GM12878 (cell line): Measurements from ENCODE around the gene PDCD1LG2. TPM values are rescaled to one million over a fixed set of nuclear protein-coding genes. Genes with fewer than 3 reads are reported as not detected.

Source experiments
- ATAC-seq: fragments of 200-7000 bp; cut with Tn5 transposase; 3 replicates; pipeline ENCODE4 v1.9.1; 2020; ENCODE audit warnings: mild to moderate bottlenecking, moderate library complexity
- BruUV-seq: library from RNA; stranded (reverse); fragments of 400-500 nt; replicated peaks from 2 replicates; lab custom pipeline; 2021; lab: Mats Ljungman, UMichigan
- CTCF ChIA-PET: fragments of 300-600 bp; sonication (Branson Sonifier 250); formaldehyde crosslinking; extraction: SDS; loops from one replicate; lab custom pipeline; 2021; ENCODE audit warnings: inconsistent platforms; lab: Yijun Ruan, JAX
- POLR2A ChIA-PET: fragments of 350-600 bp; formaldehyde crosslinking; extraction: SDS; loops from one replicate; lab custom pipeline; 2021; ENCODE audit warnings: inconsistent platforms; lab: Charles Lee
- RAD21 ChIA-PET: fragments of 300-600 bp; sonication (Branson Sonifier 250); formaldehyde crosslinking; loops from one replicate; lab custom pipeline; 2023; ENCODE audit warnings: antibody characterized with exemption; ENCODE audit not compliant: unreplicated experiment; lab: Charles Lee
- SMC1A ChIA-PET: fragments of 300-600 bp; sonication (Branson Sonifier 250); formaldehyde crosslinking; loops from one replicate; lab custom pipeline; 2023; ENCODE audit not compliant: unreplicated experiment, uncharacterized antibody; lab: Charles Lee
- DNase-seq: peaks from one replicate; pipeline ENCODE4 v3.0.0-alpha.2; 2011; ENCODE audit warnings: low read depth, low spot score
- FAIRE-seq: peaks from 3 replicates; lab custom pipeline; 2011; peaks lifted over from hg19 to GRCh38; lab: Jason Lieb, UNC
- H2AFZ ChIP-seq: 2 replicates; pipeline ENCODE4 v1.6.0; 2011; ENCODE audit warnings: low read depth, low read length, control low read depth; ENCODE audit not compliant: control insufficient read depth
- H3K27ac ChIP-seq: 2 replicates; pipeline ENCODE4 v1.5.1; 2011; ENCODE audit warnings: control low read depth; ENCODE audit not compliant: control insufficient read depth, insufficient read depth
- H3K27me3 ChIP-seq, 2 experiments: replicated peaks in 1 of 2; 2 replicates each; pipeline versions ENCODE4 v1.6.0 to v1.6.1; 2011; ENCODE audit warnings: low read length in 1 of 2; ENCODE audit not compliant: control insufficient read depth in 2 of 2, insufficient read depth in 2 of 2
- H3K36me3 ChIP-seq, 2 experiments: 2 replicates each; pipeline ENCODE4 v1.5.1; 2011; ENCODE audit warnings: low read length in 1 of 2; ENCODE audit not compliant: control insufficient read depth in 2 of 2, insufficient read depth in 2 of 2
- H3K4me1 ChIP-seq: 2 replicates; pipeline ENCODE4 v1.6.1; 2011; ENCODE audit warnings: mild to moderate bottlenecking, low read length, moderate library complexity, mixed read lengths; ENCODE audit not compliant: control insufficient read depth, insufficient read depth
- H3K4me2 ChIP-seq: 2 replicates; pipeline ENCODE4 v1.6.0; 2011; ENCODE audit warnings: control low read depth; ENCODE audit not compliant: control insufficient read depth, insufficient read depth
- H3K4me3 ChIP-seq: fragments of 200-600 bp; sonication (generic); 2 replicates; pipeline ENCODE4 v1.5.1; 2016
- H3K79me2 ChIP-seq: 2 replicates; pipeline ENCODE4 v1.6.0; 2011; ENCODE audit warnings: low read length; ENCODE audit not compliant: control insufficient read depth, insufficient read depth
- H3K9ac ChIP-seq: 2 replicates; pipeline ENCODE4 v1.8.0; 2011; ENCODE audit warnings: low read length, control low read depth, mixed read lengths; ENCODE audit not compliant: control insufficient read depth, insufficient read depth
- H3K9me3 ChIP-seq: replicated peaks from 3 replicates; pipeline ENCODE4 v1.5.1; 2011; ENCODE audit warnings: mild to moderate bottlenecking, low read length; ENCODE audit not compliant: control insufficient read depth, insufficient read depth
- H4K20me1 ChIP-seq: 2 replicates; pipeline ENCODE4 v1.6.0; 2011; ENCODE audit not compliant: control insufficient read depth, insufficient read depth
- BACH1 ChIP-seq: fragments of 450-650 bp; IDR thresholded peaks from 2 replicates; pipeline ENCODE4 v1.6.1; 2017; ENCODE audit warnings: mild to moderate bottlenecking, borderline replicate concordance
- BMI1 ChIP-seq: fragments of 450-650 bp; IDR thresholded peaks from 2 replicates; pipeline ENCODE4 v1.6.1; 2016; ENCODE audit warnings: mild to moderate bottlenecking, moderate library complexity, borderline replicate concordance
- BRCA1 ChIP-seq: IDR thresholded peaks from 2 replicates; pipeline ENCODE4 v1.6.1; 2011; ENCODE audit warnings: low read depth, low read length, improper control_type of control experiment
- EZH2 ChIP-seq: IDR thresholded peaks from 2 replicates; pipeline ENCODE4 v1.6.1; 2012; ENCODE audit warnings: low read depth, mild to moderate bottlenecking, control low read depth, inconsistent platforms, low read length, borderline replicate concordance; ENCODE audit not compliant: control insufficient read depth
- GATAD2B ChIP-seq: fragments of 450-650 bp; conservative IDR thresholded peaks from 2 replicates; pipeline ENCODE4 v1.6.1; 2017; ENCODE audit warnings: low read depth, mild to moderate bottlenecking, moderate library complexity
- IRF3 ChIP-seq: fragments of 450-650 bp; IDR thresholded peaks from 2 replicates; pipeline ENCODE4 v1.6.1; 2014; ENCODE audit warnings: mild to moderate bottlenecking
- JUNB ChIP-seq: IDR thresholded peaks from 2 replicates; pipeline ENCODE4 v1.6.1; 2016; ENCODE audit warnings: antibody characterized with exemption, mild to moderate bottlenecking
- KAT2A ChIP-seq: conservative IDR thresholded peaks from 2 replicates; pipeline ENCODE4 v1.6.1; 2011; ENCODE audit warnings: low read depth, low read length; ENCODE audit not compliant: control insufficient read depth
- MEF2B ChIP-seq: fragments of 450-650 bp; IDR thresholded peaks from 2 replicates; pipeline ENCODE4 v1.6.1; 2018; ENCODE audit warnings: mild to moderate bottlenecking, moderate library complexity; ENCODE audit not compliant: partially characterized antibody, poor library complexity, severe bottlenecking
- MXI1 ChIP-seq: fragments of 150-350 bp; IDR thresholded peaks from 2 replicates; pipeline ENCODE4 v1.6.1; 2011; ENCODE audit warnings: low read depth, mild to moderate bottlenecking, inconsistent platforms, low read length, improper control_type of control experiment
- NFIC ChIP-seq: IDR thresholded peaks from 2 replicates; pipeline ENCODE4 v1.6.1; 2012; ENCODE audit warnings: low read depth, mild to moderate bottlenecking, inconsistent platforms, low read length, moderate library complexity
- PKNOX1 ChIP-seq: fragments of 450-650 bp; IDR thresholded peaks from 2 replicates; pipeline ENCODE4 v1.6.1; 2016; ENCODE audit warnings: mild to moderate bottlenecking
- PML ChIP-seq: IDR thresholded peaks from 2 replicates; pipeline ENCODE4 v1.6.1; 2012; ENCODE audit warnings: low read length, inconsistent platforms
- RAD21 ChIP-seq: IDR thresholded peaks from 2 replicates; pipeline ENCODE4 v1.6.1; 2011; ENCODE audit warnings: mild to moderate bottlenecking, low read depth, low read length, moderate library complexity; ENCODE audit not compliant: insufficient read depth
- RCOR1 ChIP-seq: conservative IDR thresholded peaks from 2 replicates; pipeline ENCODE4 v1.6.1; 2012; ENCODE audit warnings: low read depth, low read length, improper control_type of control experiment
- SIN3A ChIP-seq: IDR thresholded peaks from 2 replicates; pipeline ENCODE4 v1.6.1; 2012; ENCODE audit warnings: low read depth, low read length, improper control_type of control experiment
- SKIL ChIP-seq: fragments of 450-650 bp; IDR thresholded peaks from 2 replicates; pipeline ENCODE4 v1.6.1; 2017; ENCODE audit warnings: mild to moderate bottlenecking, low read depth, inconsistent platforms; ENCODE audit not compliant: poor library complexity, severe bottlenecking
- SMARCA5 ChIP-seq: fragments of 450-650 bp; IDR thresholded peaks from 2 replicates; pipeline ENCODE4 v1.6.1; 2017; ENCODE audit warnings: mild to moderate bottlenecking
- TAF1 ChIP-seq: IDR thresholded peaks from 2 replicates; pipeline ENCODE4 v1.6.1; 2011; ENCODE audit warnings: mild to moderate bottlenecking, low read depth, low read length, borderline replicate concordance
- ZBED1 ChIP-seq: IDR thresholded peaks from 2 replicates; pipeline ENCODE4 v1.6.1; 2016; ENCODE audit warnings: borderline replicate concordance
- WGBS: methylation state at CpG from one replicate; pipeline ENCODE4 v1.1.6; 2016; ENCODE audit warnings: low lambda C conversion rate; ENCODE audit not compliant: insufficient replicate concordance, insufficient coverage; ENCODE audit errors: missing lambda C conversion rate; 5-methylcytosine and 5-hydroxymethylcytosine counted together
- in situ Hi-C: fragments of 300-500 bp; cut with MboI; formaldehyde crosslinking; loops from 9 replicates; pipeline ENCODE4 v1.14.3; 2018; ENCODE audit warnings: mixed read lengths
- intact Hi-C: fragments of 100-400 bp; cut with micrococcal nuclease; formaldehyde crosslinking; loops from one replicate; pipeline ENCODE4 v1.14.2; 2022; ENCODE audit not compliant: unreplicated experiment
- polyA plus RNA-seq, 11 experiments: library from polyadenylated mRNA; depleted of rRNA in 4 of 11; unstranded in 6 of 11; stranded (reverse) in 5 of 11; fragments of >200 nt; fragmentation: Nextera tagmentation in 4 of 11; fragmentation: Illumina TruSeq in 1 of 11; extraction: Ambion mirVana in 4 of 11; extraction: Trizol in 1 of 11; gene quantifications; 1 replicate in 1 of 11; 2 replicates in 10 of 11; pipeline versions ENCODE4 v1.2.1 to v1.2.3, GENCODE V29; 2011 to 2016; ENCODE audit warnings: inconsistent platforms in 2 of 11, missing spikeins in 2 of 11, low read depth in 1 of 11
- total RNA-seq, 4 experiments: library from RNA; depleted of rRNA in 3 of 4; stranded (reverse); fragments of >200 nt in 3 of 4; fragmentation: Illumina TruSeq in 1 of 4; extraction: Trizol in 1 of 4; gene quantifications; 2 replicates each; pipeline versions ENCODE4 v1.2.1 to v1.2.3, GENCODE V29; 2013 to 2021

PDCD1LG2 gene
- total and polyA plus RNA-seq, 10 of the 15 experiments (the other 5 are each of a cell fraction or from before 2014, with no cell fraction given): 1.5 to 37.3 (median 3.0) TPM

- FAIRE-seq: no peak
Measured at GRCh38 chr9:5482194-5482593, 28.1 kb upstream of the PDCD1LG2 start.

More at GRCh38 chr9:5482194-5482593, 28.1 kb upstream of the PDCD1LG2 start:
- no peak for ATAC-seq
- H3K4me1 ChIP-seq: peaks cover 27% of the 10 kb centered on the region
- ChIA-PET RAD21 (interaction anchor here (0.8 to 3.0 kb wide), 5 partner anchors 11 to 128 kb away, joined by 3 to 14 read pairs (median 4); partner anchors contain the start of gene CD274), POLR2A (interaction anchor here (0.6 to 2.5 kb wide), 5 partner anchors 11 to 437 kb away, joined by 3 to 11 read pairs (median 6); no protein-coding TSS in a partner anchor), SMC1A (interaction anchor here (0.6 to 1.7 kb wide), 8 partner anchors 12 to 101 kb away, joined by 3 to 6 read pairs (median 3); no protein-coding TSS in a partner anchor), CTCF (interaction anchor here (0.6 to 2.3 kb wide), 2 partner anchors 11 kb away, joined by 3 to 10 read pairs; no protein-coding TSS in a partner anchor)
- H3K9ac ChIP-seq: no peak overlapping the region
- H3K4me2 ChIP-seq: no peak overlapping the region
- no peaks in the 10 kb centered on the region for H3K27me3 ChIP-seq
- no peaks in the 10 kb centered on the region for H3K79me2 ChIP-seq
- no peak overlapping the region for H2AFZ ChIP-seq
- no peak for TF ChIP-seq PKNOX1
- TF ChIP-seq RCOR1: no peak
- no peak for TF ChIP-seq RAD21
- TF ChIP-seq BACH1: no peak
- no peak for TF ChIP-seq SKIL
- no peak for TF ChIP-seq JUNB
- no peak for TF ChIP-seq TAF1
- TF ChIP-seq BMI1: no peak
- no peak for TF ChIP-seq SMARCA5
- no peak for TF ChIP-seq SIN3A
- no peak for TF ChIP-seq ZBED1
- TF ChIP-seq MEF2B: no peak
- TF ChIP-seq NFIC: no peak
- no peak for TF ChIP-seq MXI1
- no peak for TF ChIP-seq IRF3
- TF ChIP-seq EZH2: no peak
- no peak for TF ChIP-seq PML
- TF ChIP-seq KAT2A: no peak
- TF ChIP-seq BRCA1: no peak
- TF ChIP-seq GATAD2B: no peak
- no peak overlapping the region for H3K4me3 ChIP-seq
- no peaks in the 10 kb centered on the region for H3K36me3 ChIP-seq
- peaks cover 5% of the 10 kb centered on the region; the same call in 2 of the 3 replicates for H3K9me3 ChIP-seq
- intact Hi-C loops (no loop called here), in situ Hi-C loops (no loop called here)
- 97% methylated on average over 8 of the region's 8 CpGs for WGBS
- BruUV-seq: no TSS peak
- DNase-seq: no peak
- H4K20me1 ChIP-seq: no peaks in the 10 kb centered on the region
- H3K27ac ChIP-seq: no peak overlapping the region
